Measurements from ENCODE around the gene CCL21.
A peak's percentile ranks its signal among the peaks of the same experiment; 100 is the strongest.

The CCL21 gene

GRCh38 chr9:34665067-34665380 lies 44.9 kb downstream of the CCL21 start:
- Histone ChIP-seq H3K4me1 (ENCODE audit: control insufficient read depth in 2 of 2, insufficient read depth in 1 of 2, low read depth in 1 of 2, low read length in 2 of 2) (peaks cover 0 to 7% of the 10 kb centered on the region in 2 donors), H3K23ac (ENCODE audit: low read depth, low read length, poor library complexity) (peak overlapping the region; percentile 67), H3K14ac (ENCODE audit: low read length) (no peak overlapping the region), H3K27me3 (ENCODE audit: control insufficient read depth in 3 of 3, insufficient read depth in 3 of 3, low read depth in 1 of 3, low read length in 3 of 3) (no peaks in the 10 kb centered on the region), H2AFZ (ENCODE audit: low read length) (peak overlapping the region; percentile 89), H3K79me1 (ENCODE audit: low read depth, low read length) (peaks cover 6% of the 10 kb centered on the region), H3K36me3 (replicated peaks in 1 of 2; ENCODE audit: control insufficient read depth in 2 of 2, insufficient read depth in 2 of 2, low read length in 2 of 2) (peaks cover 11 to 12% of the 10 kb centered on the region in 2 donors), H3K9ac (ENCODE audit: low read depth, low read length, poor library complexity) (peak overlapping the region; percentile 93), H2BK5ac (ENCODE audit: low read length) (peak overlapping the region; percentile 87), H3K27ac (replicated peaks; ENCODE audit: low read length) (no peak overlapping the region), H3K18ac (ENCODE audit: low read length) (peak overlapping the region; percentile 92), H4K8ac (ENCODE audit: low read depth, low read length) (no peak overlapping the region), H2BK12ac (ENCODE audit: low read length) (no peak overlapping the region), H3K4ac (ENCODE audit: low read length) (no peak overlapping the region), H3K4me2 (ENCODE audit: insufficient read depth, low read length, poor library complexity, severe bottlenecking) (peak overlapping the region; percentile 94), H2BK120ac (ENCODE audit: low read depth, low read length) (peak overlapping the region; percentile 66), H4K91ac (ENCODE audit: low read depth, low read length, poor library complexity) (no peak overlapping the region), H2AK5ac (ENCODE audit: low read depth, low read length) (no peak overlapping the region), H2BK15ac (ENCODE audit: low read length) (peak overlapping the region; percentile 12), H3K4me3 (ENCODE audit: low read length in 2 of 2) (peak overlapping the region; percentile 76 to 84), H3K9me3 (replicated peaks in 1 of 2; ENCODE audit: control insufficient read depth in 2 of 2, insufficient read depth in 1 of 2, low read depth in 1 of 2, low read length in 2 of 2) (peaks cover 3 to 4% of the 10 kb centered on the region in 2 donors)
- no peak for DNase-seq (ENCODE audit: low spot score)
- WGBS, 2 donors (ENCODE audit: extremely low coverage in 2 of 2, insufficient read length in 2 of 2, insufficient replicate concordance in 1 of 2) = no CpG with 5 or more reads among the region's 26 CpGs

GRCh38 chr9:34664281-34665066 lies 45.5 kb downstream of the CCL21 start:
- Histone ChIP-seq H3K4me2 (ENCODE audit: insufficient read depth, low read length, poor library complexity, severe bottlenecking) (peak overlapping the region; percentile 94), H2BK12ac (ENCODE audit: low read length) (no peak overlapping the region), H3K4me1 (ENCODE audit: control insufficient read depth in 2 of 2, insufficient read depth in 1 of 2, low read depth in 1 of 2, low read length in 2 of 2) (peaks cover 0 to 7% of the 10 kb centered on the region in 2 donors), H3K4me3 (ENCODE audit: low read length in 2 of 2) (peak overlapping the region; percentile 76 to 84), H2BK5ac (ENCODE audit: low read length) (peak overlapping the region; percentile 87), H3K79me1 (ENCODE audit: low read depth, low read length) (peaks cover 5% of the 10 kb centered on the region), H3K27me3 (ENCODE audit: control insufficient read depth in 3 of 3, insufficient read depth in 3 of 3, low read depth in 1 of 3, low read length in 3 of 3) (no peaks in the 10 kb centered on the region), H4K8ac (ENCODE audit: low read depth, low read length) (no peak overlapping the region), H3K23ac (ENCODE audit: low read depth, low read length, poor library complexity) (peak overlapping the region; percentile 67), H2BK120ac (ENCODE audit: low read depth, low read length) (peak overlapping the region; percentile 66), H3K4ac (ENCODE audit: low read length) (no peak overlapping the region), H3K27ac (replicated peaks; ENCODE audit: low read length) (no peak overlapping the region), H2AK5ac (ENCODE audit: low read depth, low read length) (no peak overlapping the region), H3K14ac (ENCODE audit: low read length) (no peak overlapping the region), H3K9ac (ENCODE audit: low read depth, low read length, poor library complexity) (peak overlapping the region; percentile 93), H2AFZ (ENCODE audit: low read length) (peak overlapping the region; percentile 89), H2BK15ac (ENCODE audit: low read length) (peak overlapping the region; percentile 12), H3K36me3 (replicated peaks in 1 of 2; ENCODE audit: control insufficient read depth in 2 of 2, insufficient read depth in 2 of 2, low read length in 2 of 2) (peaks cover 11 to 12% of the 10 kb centered on the region in 2 donors), H3K9me3 (replicated peaks in 1 of 2; ENCODE audit: control insufficient read depth in 2 of 2, insufficient read depth in 1 of 2, low read depth in 1 of 2, low read length in 2 of 2) (peaks cover 0 to 4% of the 10 kb centered on the region in 2 donors), H3K18ac (ENCODE audit: low read length) (peak overlapping the region; percentile 92), H4K91ac (ENCODE audit: low read depth, low read length, poor library complexity) (no peak overlapping the region)
- peak; percentile 62 for DNase-seq (ENCODE audit: low spot score)
- no CpG with 5 or more reads among the region's 18 CpGs for WGBS, 2 donors (ENCODE audit: extremely low coverage in 2 of 2, insufficient read length in 2 of 2, insufficient replicate concordance in 1 of 2)

GRCh38 chr9:34663303-34663605 lies 46.7 kb downstream of the CCL21 start:
- Histone ChIP-seq H4K91ac (ENCODE audit: low read depth, low read length, poor library complexity) (no peak overlapping the region), H2BK5ac (ENCODE audit: low read length) (no peak overlapping the region), H4K8ac (ENCODE audit: low read depth, low read length) (no peak overlapping the region), H3K4me2 (ENCODE audit: insufficient read depth, low read length, poor library complexity, severe bottlenecking) (no peak overlapping the region), H2AFZ (ENCODE audit: low read length) (no peak overlapping the region), H3K4ac (ENCODE audit: low read length) (no peak overlapping the region), H3K9ac (ENCODE audit: low read depth, low read length, poor library complexity) (no peak overlapping the region), H3K27me3 (ENCODE audit: control insufficient read depth in 3 of 3, insufficient read depth in 3 of 3, low read depth in 1 of 3, low read length in 3 of 3) (no peaks in the 10 kb centered on the region), H3K4me3 (ENCODE audit: low read length in 2 of 2) (no peak overlapping the region), H2AK5ac (ENCODE audit: low read depth, low read length) (peak overlapping the region; percentile 27), H3K9me3 (replicated peaks in 1 of 2; ENCODE audit: control insufficient read depth in 2 of 2, insufficient read depth in 1 of 2, low read depth in 1 of 2, low read length in 2 of 2) (no peaks in the 10 kb centered on the region), H3K4me1 (ENCODE audit: control insufficient read depth in 2 of 2, insufficient read depth in 1 of 2, low read depth in 1 of 2, low read length in 2 of 2) (peaks cover 0 to 7% of the 10 kb centered on the region in 2 donors), H2BK12ac (ENCODE audit: low read length) (no peak overlapping the region), H2BK120ac (ENCODE audit: low read depth, low read length) (no peak overlapping the region), H3K36me3 (replicated peaks in 1 of 2; ENCODE audit: control insufficient read depth in 2 of 2, insufficient read depth in 2 of 2, low read length in 2 of 2) (peaks cover 5% of the 10 kb centered on the region in 2 donors), H3K23ac (ENCODE audit: low read depth, low read length, poor library complexity) (no peak overlapping the region), H3K18ac (ENCODE audit: low read length) (no peak overlapping the region), H2BK15ac (ENCODE audit: low read length) (peak overlapping the region; percentile 23), H3K79me1 (ENCODE audit: low read depth, low read length) (peaks cover 2% of the 10 kb centered on the region), H3K14ac (ENCODE audit: low read length) (no peak overlapping the region), H3K27ac (replicated peaks; ENCODE audit: low read length) (no peak overlapping the region)
- no peak for DNase-seq (ENCODE audit: low spot score)

GRCh38 chr9:34662526-34663302 lies 47.2 kb downstream of the CCL21 start, which contains the start of gene CCL27:
Gene CCL27, minus strand, starts transcription at chr9:34662657. Its CDS starts 24 bp downstream, at chr9:34662633.
- Histone ChIP-seq H2BK5ac (ENCODE audit: low read length) (no peak within 1 kb of the TSS), H3K27me3 (ENCODE audit: control insufficient read depth in 3 of 3, insufficient read depth in 3 of 3, low read depth in 1 of 3, low read length in 3 of 3) (no peaks in the 10 kb centered on the region), H2AK5ac (ENCODE audit: low read depth, low read length) (peak within 1 kb of the TSS; percentile 27), H2AFZ (ENCODE audit: low read length) (no peak within 1 kb of the TSS), H3K27ac (replicated peaks; ENCODE audit: low read length) (no peak within 1 kb of the TSS), H3K4me1 (ENCODE audit: control insufficient read depth in 2 of 2, insufficient read depth in 1 of 2, low read depth in 1 of 2, low read length in 2 of 2) (peaks cover 0 to 7% of the 10 kb centered on the region in 2 donors), H2BK15ac (ENCODE audit: low read length) (peak within 1 kb of the TSS; percentile 23), H2BK12ac (ENCODE audit: low read length) (no peak within 1 kb of the TSS), H4K91ac (ENCODE audit: low read depth, low read length, poor library complexity) (no peak within 1 kb of the TSS), H3K36me3 (replicated peaks in 1 of 2; ENCODE audit: control insufficient read depth in 2 of 2, insufficient read depth in 2 of 2, low read length in 2 of 2) (peaks cover 0 to 4% of the 10 kb centered on the region in 2 donors), H3K23ac (ENCODE audit: low read depth, low read length, poor library complexity) (no peak within 1 kb of the TSS), H3K9me3 (replicated peaks in 1 of 2; ENCODE audit: control insufficient read depth in 2 of 2, insufficient read depth in 1 of 2, low read depth in 1 of 2, low read length in 2 of 2) (no peaks in the 10 kb centered on the region), H4K8ac (ENCODE audit: low read depth, low read length) (no peak within 1 kb of the TSS), H3K9ac (ENCODE audit: low read depth, low read length, poor library complexity) (no peak within 1 kb of the TSS), H2BK120ac (ENCODE audit: low read depth, low read length) (no peak within 1 kb of the TSS), H3K4me2 (ENCODE audit: insufficient read depth, low read length, poor library complexity, severe bottlenecking) (no peak within 1 kb of the TSS), H3K79me1 (ENCODE audit: low read depth, low read length) (no peaks in the 10 kb centered on the region), H3K4me3 (ENCODE audit: low read length in 2 of 2) (no peak within 1 kb of the TSS), H3K14ac (ENCODE audit: low read length) (no peak within 1 kb of the TSS), H3K4ac (ENCODE audit: low read length) (no peak within 1 kb of the TSS), H3K18ac (ENCODE audit: low read length) (no peak within 1 kb of the TSS)
- no CpG with 5 or more reads among the region's 4 CpGs for WGBS, 2 donors (ENCODE audit: extremely low coverage in 2 of 2, insufficient read length in 2 of 2, insufficient replicate concordance in 1 of 2)
- no peak for DNase-seq (ENCODE audit: low spot score)

All from neuronal stem cell (in vitro differentiated cells).